Measurements from ENCODE around the gene SAT2. TPM values are rescaled to one million over a fixed set of nuclear protein-coding genes. Genes with fewer than 3 reads are reported as not detected.

SAT2 gene
- total RNA-seq, 2 donors from 2014 or later = 82.7 to 103 TPM

DNA sequence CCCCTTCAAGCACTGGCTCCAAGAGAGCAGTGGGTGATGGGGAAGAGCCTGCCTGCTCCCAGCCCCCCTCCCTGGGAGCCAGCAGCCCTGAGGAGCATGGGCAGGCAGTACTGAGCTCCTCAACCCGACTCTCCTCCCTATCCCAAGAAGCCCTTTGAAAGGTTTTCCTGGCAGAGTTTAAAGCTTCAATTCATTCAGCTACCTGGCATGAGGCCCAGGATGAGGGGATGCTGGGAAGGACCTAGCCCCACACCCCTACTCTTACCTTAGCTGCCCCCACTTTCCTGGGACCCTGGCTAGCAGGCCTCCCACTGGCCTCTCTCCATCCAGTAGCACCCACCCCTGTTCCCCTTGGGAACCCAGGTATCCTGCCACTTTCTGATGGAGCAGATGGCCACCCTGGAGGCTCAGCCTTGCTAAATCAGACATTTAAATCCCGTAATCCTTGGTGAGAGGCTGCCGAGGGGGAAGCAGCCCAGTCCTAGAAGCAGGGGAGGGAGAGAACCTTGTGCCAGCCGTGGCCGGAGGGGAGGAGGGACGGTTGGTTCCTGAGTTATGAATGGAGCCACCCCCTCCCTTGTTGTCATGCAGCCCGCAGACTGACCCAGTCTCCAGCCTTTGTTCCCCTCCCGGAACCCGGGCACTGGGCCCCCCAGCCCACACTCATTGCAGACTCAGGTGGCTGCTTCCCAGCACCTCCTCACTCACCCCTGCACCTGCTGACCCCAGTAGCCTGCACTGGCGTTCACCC, 40.2 kb upstream of the SAT2 start:
- Mint-ChIP-seq H3K27ac (peak overlapping the region; percentile 44), H3K36me3 (ENCODE audit: low read depth) (peaks cover 44% of the 10 kb centered on the region), H3K9me3 (no peaks in the 10 kb centered on the region), H3K4me1 (peaks cover 11% of the 10 kb centered on the region), H3K4me3 (no peak overlapping the region), H3K27me3 (ENCODE audit: insufficient read depth) (no peaks in the 10 kb centered on the region)
- Histone ChIP-seq H3K9me3 (ENCODE audit: control insufficient read depth, low read length) (no peaks in the 10 kb centered on the region), H3K9ac (ENCODE audit: extremely low read depth, low read length, poor library complexity, severe bottlenecking) (no peak overlapping the region), H3K4me3 (ENCODE audit: low read length) (no peak overlapping the region), H3K4me1 (ENCODE audit: control insufficient read depth, insufficient read depth, low read length) (no peaks in the 10 kb centered on the region), H3K36me3 (ENCODE audit: control insufficient read depth, insufficient read depth, low read length) (peaks cover 17% of the 10 kb centered on the region), H3K27ac (ENCODE audit: low read depth, low read length) (no peak overlapping the region), H3K27me3 (ENCODE audit: control insufficient read depth, insufficient read depth, low read length, poor library complexity, severe bottlenecking) (no peaks in the 10 kb centered on the region)
- DNase-seq = peak; percentile 54
- 82 to 86% methylated on average over 6 to 10 of the region's 10 CpGs for WGBS, 2 experiments (ENCODE audit: insufficient coverage in 1 of 2, insufficient read length in 1 of 2)
- no peak for TF ChIP-seq CTCF (conservative IDR thresholded peaks at IDR 0.05)

- H3K4me3 ChIP-seq (ENCODE audit: low read length) = no peak overlapping the region
Observed at GRCh38 chr17:7656958-7657609, 29.5 kb upstream of the SAT2 start.

DNA sequence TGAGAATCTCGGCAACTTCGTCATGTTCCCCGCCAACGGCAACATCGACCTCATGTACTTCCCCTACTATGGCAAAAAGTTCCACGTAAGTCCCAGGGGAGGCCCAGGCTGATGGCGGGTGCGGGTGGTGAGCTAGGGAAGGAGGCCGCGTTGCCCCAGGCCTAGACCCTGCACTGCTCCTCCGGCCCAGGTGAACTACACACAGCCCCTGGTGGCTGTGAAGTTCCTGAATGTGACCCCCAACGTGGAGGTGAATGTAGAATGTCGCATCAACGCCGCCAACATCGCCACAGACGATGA, 27.9 kb upstream of the SAT2 start:
- no peak overlapping the region for H3K27ac Mint-ChIP-seq
- peaks cover 38% of the 10 kb centered on the region for H3K27me3 Mint-ChIP-seq (ENCODE audit: insufficient read depth)
- Histone ChIP-seq H3K9ac (ENCODE audit: extremely low read depth, low read length, poor library complexity, severe bottlenecking) (no peak overlapping the region), H3K27ac (ENCODE audit: low read depth, low read length) (no peak overlapping the region), H3K4me1 (ENCODE audit: control insufficient read depth, insufficient read depth, low read length) (no peaks in the 10 kb centered on the region), H3K9me3 (ENCODE audit: control insufficient read depth, low read length) (no peaks in the 10 kb centered on the region), H3K36me3 (ENCODE audit: control insufficient read depth, insufficient read depth, low read length) (no peaks in the 10 kb centered on the region), H3K4me3 (ENCODE audit: low read length) (no peak overlapping the region), H3K27me3 (ENCODE audit: control insufficient read depth, insufficient read depth, low read length, poor library complexity, severe bottlenecking) (peaks cover 26% of the 10 kb centered on the region)
- no peak overlapping the region for H3K4me3 Mint-ChIP-seq
- H3K36me3 Mint-ChIP-seq (ENCODE audit: low read depth) = no peaks in the 10 kb centered on the region
- WGBS, 2 experiments (ENCODE audit: insufficient coverage in 1 of 2, insufficient read length in 1 of 2) = 93 to 96% methylated on average over 14 to 17 of the region's 17 CpGs
- no peaks in the 10 kb centered on the region for H3K9me3 Mint-ChIP-seq
- peaks cover 17% of the 10 kb centered on the region for H3K4me1 Mint-ChIP-seq
- TF ChIP-seq CTCF (conservative IDR thresholded peaks at IDR 0.05) = no peak
- DNase-seq = no peak

More at GRCh38 chr17:7656958-7657609, 29.5 kb upstream of the SAT2 start:
- peak overlapping the region; percentile 35 for H3K4me3 Mint-ChIP-seq
- DNase-seq = peak; percentile 98
- H3K36me3 ChIP-seq (ENCODE audit: control insufficient read depth, insufficient read depth, low read length) = no peaks in the 10 kb centered on the region
- peaks cover 14% of the 10 kb centered on the region for H3K27me3 ChIP-seq (ENCODE audit: control insufficient read depth, insufficient read depth, low read length, poor library complexity, severe bottlenecking)
- H3K9ac ChIP-seq (ENCODE audit: extremely low read depth, low read length, poor library complexity, severe bottlenecking) = no peak overlapping the region
- H3K27ac ChIP-seq (ENCODE audit: low read depth, low read length) = peak overlapping the region; percentile 77
- peaks cover 27% of the 10 kb centered on the region for H3K27me3 Mint-ChIP-seq (ENCODE audit: insufficient read depth)
- peak; percentile 51 for TF ChIP-seq CTCF (conservative IDR thresholded peaks at IDR 0.05)
- H3K9me3 ChIP-seq (ENCODE audit: control insufficient read depth, low read length) = no peaks in the 10 kb centered on the region
- H3K27ac Mint-ChIP-seq = peak overlapping the region; percentile 85
- no peaks in the 10 kb centered on the region for H3K4me1 ChIP-seq (ENCODE audit: control insufficient read depth, insufficient read depth, low read length)
- no peaks in the 10 kb centered on the region for H3K36me3 Mint-ChIP-seq (ENCODE audit: low read depth)
- WGBS, 2 experiments (ENCODE audit: insufficient coverage in 1 of 2, insufficient read length in 1 of 2) = 28 to 32% methylated on average over 7 to 10 of the region's 10 CpGs
- H3K4me1 Mint-ChIP-seq = peaks cover 15% of the 10 kb centered on the region
- H3K9me3 Mint-ChIP-seq = no peaks in the 10 kb centered on the region

Data from endodermal cell (in vitro differentiated cells).